Measurements from ENCODE around the gene CTBP1.

DNA sequence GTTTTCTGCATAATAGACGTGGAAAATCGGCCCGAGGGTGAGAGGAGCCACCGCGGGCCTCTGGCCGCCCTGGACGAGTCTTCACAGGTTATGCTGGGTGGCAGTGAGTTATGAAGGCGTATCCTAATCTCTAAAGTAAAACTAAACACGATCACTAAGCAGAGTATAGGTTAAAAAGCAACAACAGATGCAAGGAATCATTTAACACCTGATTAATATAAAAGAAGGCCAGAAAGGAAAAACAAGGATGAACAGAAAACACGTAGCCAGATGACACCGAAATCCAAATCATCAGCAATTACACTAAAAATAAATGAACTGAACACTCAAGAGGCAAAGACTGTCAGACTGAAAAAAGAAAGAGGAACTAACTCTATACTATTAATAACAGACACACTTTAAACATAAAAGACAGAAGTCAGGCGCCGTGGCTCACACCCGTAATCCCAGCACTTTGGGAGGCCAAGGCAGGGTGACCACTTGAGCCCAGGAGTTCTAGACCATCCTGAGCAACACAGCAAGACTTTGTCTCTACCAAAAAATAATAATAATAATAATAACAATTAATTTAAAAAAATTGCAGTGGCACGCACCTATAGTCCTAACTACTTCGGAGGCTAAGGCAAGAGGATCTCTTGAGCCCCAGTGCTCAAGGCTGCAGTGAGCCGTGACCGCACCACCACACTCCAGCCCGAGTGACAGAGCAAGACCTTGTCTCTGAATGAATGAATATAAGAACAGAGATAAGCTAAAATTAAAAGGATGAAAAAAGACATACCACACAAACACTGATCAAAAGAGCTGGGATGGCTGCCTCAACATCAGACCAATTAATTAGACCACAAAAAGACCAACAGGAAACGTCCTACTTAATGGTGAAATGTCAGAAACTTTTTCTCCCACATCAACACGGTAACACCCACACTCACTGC is 30.0 kb downstream of the CTBP1 start:
- TF ChIP-seq TAF1 (IDR thresholded peaks at IDR 0.05; ENCODE audit: borderline replicate concordance, low read depth, low read length) (no peak), POLR2A (IDR thresholded peaks at IDR 0.05; ENCODE audit: low read depth, low read length) (no peak), POLR2AphosphoS5 (IDR thresholded peaks at IDR 0.05; ENCODE audit: low read depth, low read length) (no peak)

Measured in GM12892 (cell line).